ENCODE results near the gene ABCD1. TPM values are rescaled to one million over a fixed set of nuclear protein-coding genes. Genes with fewer than 3 reads are reported as not detected.

Gene ABCD1
- total RNA-seq, 2 donors from 2014 or later, result 12.7 to 16.8 TPM

DNA sequence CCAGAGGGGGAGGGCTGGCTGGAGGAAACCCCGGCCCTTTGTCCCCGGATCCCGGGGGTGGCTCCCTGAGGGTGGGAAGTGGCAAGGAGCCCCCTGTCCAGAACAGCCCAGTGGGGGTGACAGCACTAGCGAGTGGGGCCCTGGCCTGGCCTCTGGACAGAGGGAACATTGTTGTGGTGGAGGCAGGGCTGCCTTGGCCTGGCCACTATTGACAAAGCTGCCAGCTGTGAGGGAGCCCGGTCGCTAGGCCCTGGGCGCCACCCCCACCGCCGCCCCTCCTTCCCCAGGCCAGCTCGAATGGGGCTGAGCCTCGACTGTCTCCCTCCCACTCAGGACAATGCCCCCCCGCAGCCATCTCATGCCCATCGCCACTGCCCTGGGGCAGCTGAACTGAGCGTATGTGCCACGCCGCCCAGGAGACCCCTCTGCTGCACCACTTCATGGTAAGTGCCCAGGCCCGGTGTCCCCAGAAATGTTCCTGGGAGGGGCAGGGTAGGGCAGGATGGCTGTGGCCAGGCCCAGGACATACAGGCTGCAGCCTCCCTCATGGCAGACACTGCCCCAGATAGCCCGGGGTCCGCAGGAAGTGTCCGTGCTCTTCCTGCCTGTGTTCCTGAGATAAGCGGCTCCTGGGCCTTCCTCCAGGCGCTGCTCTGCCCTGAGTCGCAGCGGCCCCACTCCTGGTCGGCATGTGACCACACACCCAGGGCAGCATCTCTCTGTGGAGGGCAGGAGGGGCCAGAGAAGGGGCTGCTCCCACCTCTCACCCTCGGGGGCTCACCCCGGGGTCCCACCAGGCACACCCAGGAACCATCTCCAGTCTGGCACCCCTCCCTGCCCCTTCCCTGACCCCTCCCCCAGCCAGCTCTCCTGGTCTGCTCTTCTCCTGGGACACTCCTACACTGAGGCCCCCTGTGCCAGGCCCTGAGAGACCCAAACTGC is 40.8 kb downstream of the ABCD1 start:
- Histone ChIP-seq H3K4me3 (no peak overlapping the region), H3K9me3 (no peaks in the 10 kb centered on the region), H3K27me3 (no peaks in the 10 kb centered on the region), H3K27ac (peak overlapping the region; percentile 32), H3K4me1 (no peaks in the 10 kb centered on the region), H3K36me3 (no peaks in the 10 kb centered on the region), H3K9ac (ENCODE audit: low read depth in 2 of 2, low read length in 2 of 2) (peak overlapping the region in 1 of 2 donors; percentile 26)
- DNase-seq, result no peak
- intact Hi-C loops (cut with DNase I), result no loop called here
- TF ChIP-seq, protein P1, sequence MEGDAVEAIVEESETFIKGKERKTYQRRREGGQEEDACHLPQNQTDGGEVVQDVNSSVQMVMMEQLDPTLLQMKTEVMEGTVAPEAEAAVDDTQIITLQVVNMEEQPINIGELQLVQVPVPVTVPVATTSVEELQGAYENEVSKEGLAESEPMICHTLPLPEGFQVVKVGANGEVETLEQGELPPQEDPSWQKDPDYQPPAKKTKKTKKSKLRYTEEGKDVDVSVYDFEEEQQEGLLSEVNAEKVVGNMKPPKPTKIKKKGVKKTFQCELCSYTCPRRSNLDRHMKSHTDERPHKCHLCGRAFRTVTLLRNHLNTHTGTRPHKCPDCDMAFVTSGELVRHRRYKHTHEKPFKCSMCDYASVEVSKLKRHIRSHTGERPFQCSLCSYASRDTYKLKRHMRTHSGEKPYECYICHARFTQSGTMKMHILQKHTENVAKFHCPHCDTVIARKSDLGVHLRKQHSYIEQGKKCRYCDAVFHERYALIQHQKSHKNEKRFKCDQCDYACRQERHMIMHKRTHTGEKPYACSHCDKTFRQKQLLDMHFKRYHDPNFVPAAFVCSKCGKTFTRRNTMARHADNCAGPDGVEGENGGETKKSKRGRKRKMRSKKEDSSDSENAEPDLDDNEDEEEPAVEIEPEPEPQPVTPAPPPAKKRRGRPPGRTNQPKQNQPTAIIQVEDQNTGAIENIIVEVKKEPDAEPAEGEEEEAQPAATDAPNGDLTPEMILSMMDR (IDR thresholded peaks at IDR 0.05), result no peak

DNA sequence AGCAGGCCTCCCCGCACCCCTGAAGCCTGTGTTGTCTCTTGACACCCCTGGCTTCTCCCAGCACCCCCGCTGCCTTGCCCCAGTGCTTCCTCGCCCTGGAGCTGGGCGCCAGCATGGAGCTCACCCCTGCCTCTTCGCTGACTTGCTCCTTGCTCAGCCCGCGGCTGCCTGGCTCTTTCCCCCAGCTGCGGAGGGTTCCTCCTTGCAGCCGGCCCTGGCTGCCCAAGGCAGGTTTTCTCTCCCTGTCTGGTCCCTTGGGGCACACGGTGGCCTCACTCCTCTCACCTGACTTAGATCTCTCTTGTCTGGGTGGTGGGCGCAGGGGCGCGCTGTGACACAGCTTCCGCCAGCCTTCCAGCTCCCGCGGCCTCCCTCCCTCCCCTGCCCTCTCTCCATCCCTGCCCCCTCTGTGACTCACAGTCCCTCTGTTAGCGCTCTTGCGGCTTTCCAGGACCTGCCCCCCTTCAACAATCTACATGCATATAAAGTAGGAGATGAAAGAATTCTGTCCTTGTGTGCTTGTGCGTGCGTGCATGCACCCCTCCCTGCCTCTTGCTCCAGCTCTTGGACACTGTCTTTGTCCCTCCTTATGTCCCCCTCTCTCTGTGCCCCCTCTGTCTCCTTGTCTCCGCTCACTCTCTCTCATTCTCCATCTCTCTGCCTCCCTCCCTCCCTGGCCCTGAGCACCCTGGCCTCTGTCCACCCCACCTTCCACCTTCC is 41.6 kb downstream of the ABCD1 start:
- peak overlapping the region in 1 of 2 donors; percentile 26 for H3K9ac ChIP-seq (ENCODE audit: low read depth in 2 of 2, low read length in 2 of 2)
- DNase-seq, result no peak
- no peaks in the 10 kb centered on the region for H3K9me3 ChIP-seq
- H3K4me1 ChIP-seq, result no peaks in the 10 kb centered on the region
- peak overlapping the region; percentile 32 for H3K27ac ChIP-seq
- intact Hi-C loops (cut with DNase I), result no loop called here
- no peaks in the 10 kb centered on the region for H3K36me3 ChIP-seq
- no peak overlapping the region for H3K4me3 ChIP-seq
- H3K27me3 ChIP-seq, result peaks cover 1% of the 10 kb centered on the region
- TF ChIP-seq, protein P1 (IDR thresholded peaks at IDR 0.05), result no peak

DNA sequence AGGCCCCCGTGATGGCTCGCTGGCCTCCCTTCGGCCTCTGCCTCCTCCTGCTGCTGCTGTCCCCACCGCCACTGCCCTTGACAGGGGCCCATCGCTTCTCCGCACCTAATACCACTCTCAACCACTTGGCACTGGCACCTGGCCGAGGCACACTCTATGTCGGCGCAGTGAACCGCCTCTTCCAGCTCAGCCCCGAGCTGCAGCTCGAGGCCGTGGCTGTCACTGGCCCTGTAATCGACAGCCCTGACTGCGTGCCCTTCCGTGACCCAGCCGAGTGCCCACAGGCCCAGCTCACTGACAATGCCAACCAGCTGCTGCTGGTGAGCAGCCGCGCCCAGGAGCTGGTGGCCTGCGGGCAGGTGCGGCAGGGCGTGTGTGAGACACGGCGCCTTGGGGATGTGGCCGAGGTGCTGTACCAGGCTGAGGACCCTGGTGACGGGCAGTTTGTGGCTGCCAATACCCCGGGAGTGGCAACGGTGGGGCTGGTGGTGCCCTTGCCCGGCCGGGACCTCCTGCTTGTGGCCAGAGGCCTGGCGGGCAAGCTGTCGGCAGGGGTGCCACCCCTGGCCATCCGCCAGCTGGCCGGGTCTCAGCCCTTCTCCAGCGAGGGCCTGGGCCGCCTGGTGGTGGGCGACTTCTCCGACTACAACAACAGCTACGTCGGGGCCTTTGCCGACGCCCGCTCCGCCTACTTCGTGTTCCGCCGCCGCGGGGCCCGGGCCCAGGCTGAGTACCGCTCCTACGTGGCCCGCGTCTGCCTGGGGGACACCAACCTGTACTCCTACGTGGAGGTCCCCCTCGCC is 42.4 kb downstream of the ABCD1 start:
- no peaks in the 10 kb centered on the region for H3K4me1 ChIP-seq
- TF ChIP-seq, protein P1 (IDR thresholded peaks at IDR 0.05), result no peak
- no peak for DNase-seq
- no peaks in the 10 kb centered on the region for H3K36me3 ChIP-seq
- intact Hi-C loops (cut with DNase I), result no loop called here
- H3K9me3 ChIP-seq, result no peaks in the 10 kb centered on the region
- no peak overlapping the region for H3K27ac ChIP-seq
- no peak overlapping the region for H3K4me3 ChIP-seq
- peak overlapping the region in 1 of 2 donors; percentile 2 for H3K9ac ChIP-seq (ENCODE audit: low read depth in 2 of 2, low read length in 2 of 2)
- H3K27me3 ChIP-seq, result peaks cover 3% of the 10 kb centered on the region

DNA sequence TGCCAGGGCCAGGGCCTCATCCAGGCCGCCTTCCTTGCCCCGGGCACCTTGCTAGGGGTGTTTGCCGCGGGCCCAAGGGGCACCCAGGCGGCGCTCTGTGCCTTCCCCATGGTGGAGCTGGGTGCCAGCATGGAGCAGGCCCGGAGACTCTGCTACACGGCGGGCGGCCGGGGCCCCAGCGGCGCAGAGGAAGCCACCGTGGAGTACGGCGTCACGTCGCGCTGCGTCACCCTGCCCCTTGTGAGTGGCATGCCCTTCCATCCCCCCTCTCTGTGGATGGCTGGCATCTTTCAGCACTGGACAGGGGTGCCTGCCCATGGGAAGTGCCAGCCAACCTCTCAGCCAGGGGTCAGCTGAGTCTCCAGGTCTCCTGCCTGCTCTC is 43.0 kb downstream of the ABCD1 start:
- no peaks in the 10 kb centered on the region for H3K36me3 ChIP-seq
- no peak for DNase-seq
- TF ChIP-seq, protein P1 (IDR thresholded peaks at IDR 0.05), result no peak
- H3K27me3 ChIP-seq, result peaks cover 3% of the 10 kb centered on the region
- H3K27ac ChIP-seq, result no peak overlapping the region
- no peaks in the 10 kb centered on the region for H3K4me1 ChIP-seq
- H3K9me3 ChIP-seq, result no peaks in the 10 kb centered on the region
- H3K9ac ChIP-seq (ENCODE audit: low read depth in 2 of 2, low read length in 2 of 2), result no peak overlapping the region
- no peak overlapping the region for H3K4me3 ChIP-seq
- intact Hi-C loops (cut with DNase I), result no loop called here
